ENCODE measurements around the gene ADIPOR1.
"Not testable (repeated sequence)": the region's sequence is repeated elsewhere in the genome, so short reads cannot be mapped to it uniquely, and the experiment has no call there.

Gene ADIPOR1

GRCh38 chr1:202957733-202958543, at the start of gene ADIPOR1:
Gene ADIPOR1, minus strand, starts transcription at chr1:202958312. Its CDS starts 7,242 bp downstream, at chr1:202951070.
- peak; percentile 99 for DNase-seq
- Histone ChIP-seq H3K4me3 (ENCODE audit: low read depth, low read length) (peak within 1 kb of the TSS; percentile 86), H3K27ac (peak within 1 kb of the TSS; percentile 86), H3K9me3 (ENCODE audit: severe bottlenecking) (no peaks in the 10 kb centered on the region), H3K36me3 (peaks cover 58% of the 10 kb centered on the region), H3K27me3 (ENCODE audit: insufficient read depth, low read depth, severe bottlenecking) (no peaks in the 10 kb centered on the region)
- peak; percentile 51 for TF ChIP-seq CTCF (IDR thresholded peaks at IDR 0.05; ENCODE audit: low read depth, low read length)

- Histone ChIP-seq H3K9me3 (ENCODE audit: severe bottlenecking) (no peaks in the 10 kb centered on the region), H3K27ac (peak within 1 kb of the TSS; percentile 88), H3K36me3 (peaks cover 39% of the 10 kb centered on the region), H3K4me3 (ENCODE audit: low read depth, low read length) (peak within 1 kb of the TSS; percentile 98), H3K27me3 (ENCODE audit: insufficient read depth, low read depth, severe bottlenecking) (no peaks in the 10 kb centered on the region)
- TF ChIP-seq CTCF (IDR thresholded peaks at IDR 0.05; ENCODE audit: low read depth, low read length), result no peak
- DNase-seq, result peak; percentile 100
These were observed 49.1 kb upstream of the ADIPOR1 start, which contains the start of gene TMEM183A for GRCh38 chr1:203006948-203007871. Gene TMEM183A, plus strand, starts transcription at chr1:203007374. Its CDS starts 92 bp downstream, at chr1:203007466.

- H3K27me3 ChIP-seq (ENCODE audit: insufficient read depth, low read depth, severe bottlenecking); H3K9me3 ChIP-seq (ENCODE audit: severe bottlenecking): not testable (repeated sequence)
- Histone ChIP-seq H3K4me3 (ENCODE audit: low read depth, low read length) (peak overlapping the region; percentile 98), H3K36me3 (peaks cover 25% of the 10 kb centered on the region), H3K27ac (peak overlapping the region; percentile 88)
- peak; percentile 76 for DNase-seq
These were observed 47.5 kb upstream of the ADIPOR1 start for GRCh38 chr1:203005395-203006142.

GRCh38 chr1:203002951-203003350, 44.8 kb upstream of the ADIPOR1 start:
- no peaks in the 10 kb centered on the region for H3K9me3 ChIP-seq (ENCODE audit: severe bottlenecking)
- H3K27ac ChIP-seq, result peak overlapping the region; percentile 17
- H3K27me3 ChIP-seq (ENCODE audit: insufficient read depth, low read depth, severe bottlenecking), result no peaks in the 10 kb centered on the region
- H3K4me3 ChIP-seq (ENCODE audit: low read depth, low read length), result no peak overlapping the region
- no peak for DNase-seq
- H3K36me3 ChIP-seq, result peaks cover 4% of the 10 kb centered on the region
- TF ChIP-seq CTCF (IDR thresholded peaks at IDR 0.05; ENCODE audit: low read depth, low read length), result no peak

GRCh38 chr1:203001986-203002385, 43.9 kb upstream of the ADIPOR1 start:
- Histone ChIP-seq H3K4me3 (ENCODE audit: low read depth, low read length) (no peak overlapping the region), H3K9me3 (ENCODE audit: severe bottlenecking) (no peaks in the 10 kb centered on the region), H3K27me3 (ENCODE audit: insufficient read depth, low read depth, severe bottlenecking) (no peaks in the 10 kb centered on the region), H3K36me3 (no peaks in the 10 kb centered on the region), H3K27ac (peak overlapping the region; percentile 17; the same call in 1 of the 2 replicates)
- no peak for DNase-seq
- no peak for TF ChIP-seq CTCF (IDR thresholded peaks at IDR 0.05; ENCODE audit: low read depth, low read length)
